ENCODE results near the gene RHOBTB1.

The RHOBTB1 gene

GRCh38 chr10:60937022-60937421 is 7.0 kb downstream of the RHOBTB1 start:
- peaks cover 0 to 49% (median 16%) of the 10 kb centered on the region in 4 donors for H3K4me1 ChIP-seq
- intact Hi-C loops (cut with DNase I; ENCODE audit: low total_unique reads): no loop called here
- H3K27me3 ChIP-seq: no peaks in the 10 kb centered on the region
- no peak for DNase-seq
- H3K9me3 ChIP-seq: no peaks in the 10 kb centered on the region
- no peak for TF ChIP-seq CTCF (IDR thresholded peaks at IDR 0.05)
- H3K4me3 ChIP-seq: no peak overlapping the region
- H3K27ac ChIP-seq: peak overlapping the region; percentile 19 to 97
- H3K36me3 ChIP-seq: no peaks in the 10 kb centered on the region

GRCh38 chr10:60934215-60935175 is 9.5 kb downstream of the RHOBTB1 start:
- Histone ChIP-seq H3K36me3 (no peaks in the 10 kb centered on the region), H3K4me1 (peaks cover 0 to 38% (median 12%) of the 10 kb centered on the region in 4 donors), H3K27ac (no peak overlapping the region), H3K27me3 (no peaks in the 10 kb centered on the region), H3K4me3 (no peak overlapping the region), H3K9me3 (no peaks in the 10 kb centered on the region)
- intact Hi-C loops (cut with DNase I; ENCODE audit: low total_unique reads): no loop called here
- no peak for TF ChIP-seq CTCF (IDR thresholded peaks at IDR 0.05)
- DNase-seq: no peak

GRCh38 chr10:60932756-60933155 is 11.2 kb downstream of the RHOBTB1 start:
- no peak for DNase-seq
- Histone ChIP-seq H3K4me3 (no peak overlapping the region), H3K4me1 (peaks cover 0 to 24% (median 8%) of the 10 kb centered on the region in 4 donors), H3K27ac (no peak overlapping the region), H3K9me3 (no peaks in the 10 kb centered on the region), H3K36me3 (no peaks in the 10 kb centered on the region), H3K27me3 (no peaks in the 10 kb centered on the region)
- intact Hi-C loops (cut with DNase I; ENCODE audit: low total_unique reads): no loop called here
- TF ChIP-seq CTCF (IDR thresholded peaks at IDR 0.05): no peak

GRCh38 chr10:60930237-60930636 is 13.7 kb downstream of the RHOBTB1 start:
- TF ChIP-seq CTCF (IDR thresholded peaks at IDR 0.05): no peak
- DNase-seq: no peak
- no peaks in the 10 kb centered on the region for H3K36me3 ChIP-seq
- H3K27ac ChIP-seq: no peak overlapping the region
- H3K27me3 ChIP-seq: no peaks in the 10 kb centered on the region
- H3K4me1 ChIP-seq: peaks cover 0 to 10% (median 0%) of the 10 kb centered on the region in 4 donors
- no peaks in the 10 kb centered on the region for H3K9me3 ChIP-seq
- intact Hi-C loops (cut with DNase I; ENCODE audit: low total_unique reads): no loop called here
- no peak overlapping the region for H3K4me3 ChIP-seq

- no peaks in the 10 kb centered on the region for H3K27me3 ChIP-seq
- no peaks in the 10 kb centered on the region for H3K9me3 ChIP-seq
- peaks cover 0 to 4% (median 0%) of the 10 kb centered on the region in 4 donors for H3K4me1 ChIP-seq
- no peaks in the 10 kb centered on the region for H3K36me3 ChIP-seq
- no peak for TF ChIP-seq CTCF (IDR thresholded peaks at IDR 0.05)
- no peak overlapping the region for H3K4me3 ChIP-seq
- H3K27ac ChIP-seq: no peak overlapping the region
- intact Hi-C loops (cut with DNase I; ENCODE audit: low total_unique reads): no loop called here
- DNase-seq: no peak
Measured at GRCh38 chr10:60921633-60922032, 22.4 kb downstream of the RHOBTB1 start.

All from tibial artery (tissue), 4 donors.